Measurements from ENCODE around the gene LCLAT1.

- no peak for TF ChIP-seq CTCF (IDR thresholded peaks at IDR 0.05; ENCODE audit: low read length)
- no peak for TF ChIP-seq EZH2 (IDR thresholded peaks at IDR 0.05; ENCODE audit: borderline replicate concordance, low read length)
Measured at GRCh38 chr2:30545875-30546274, 98.8 kb downstream of the LCLAT1 start.

Data from OCI-LY1 (cell line).